GM19468 (cell line): ENCODE results near the gene NCOA4.
A peak's percentile ranks its signal among the peaks of the same experiment; 100 is the strongest.
"Not testable (repeated sequence)": the region's sequence is repeated elsewhere in the genome, so short reads cannot be mapped to it uniquely, and the experiment has no call there.

Experiments
- ATAC-seq: cut with Tn5 transposase; IDR thresholded peaks from one replicate; pipeline ENCODE4 v1.9.1; 2021; ENCODE audit warnings: mild to moderate bottlenecking, moderate library complexity, moderate number of reproducible peaks; ENCODE audit not compliant: unreplicated experiment; ENCODE audit errors: extremely low read depth

The NCOA4 gene

DNA sequence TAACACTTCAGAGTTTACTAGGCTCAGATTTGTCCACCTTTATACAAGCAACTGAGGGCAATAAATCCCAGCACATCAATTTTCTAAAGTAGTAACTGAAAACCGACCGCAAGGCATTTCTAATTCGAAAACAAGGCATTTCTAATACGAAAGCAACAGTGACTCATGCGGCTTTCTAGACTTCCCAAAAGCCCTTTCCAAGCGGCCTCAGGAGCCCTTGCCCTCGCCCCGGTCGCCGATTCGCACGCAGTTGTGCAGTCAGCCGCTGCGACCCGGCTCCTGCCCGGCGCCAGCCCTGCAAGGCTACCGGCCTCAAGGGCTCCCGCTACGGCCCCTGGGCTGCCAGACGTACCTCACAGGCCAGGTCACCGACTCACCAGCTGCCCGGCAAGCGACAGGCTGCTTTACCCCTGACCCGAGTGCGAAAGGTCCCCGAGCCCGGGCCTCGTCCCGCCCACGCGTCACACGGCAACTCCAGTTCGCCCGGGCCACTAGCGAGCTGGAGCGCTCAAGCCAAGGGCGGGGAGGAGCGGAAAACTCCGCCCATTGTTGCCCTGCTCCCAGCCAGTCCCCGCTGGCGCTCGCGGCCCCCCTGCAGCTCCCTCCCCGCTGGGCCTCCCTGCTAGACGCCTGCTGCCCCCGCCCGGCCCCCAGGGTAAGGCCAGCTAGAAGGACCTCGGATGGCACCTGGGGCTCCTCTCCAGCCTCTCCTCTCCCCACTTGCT lies 7.3 kb downstream of the NCOA4 start:
- ATAC-seq: peak; percentile 62

DNA sequence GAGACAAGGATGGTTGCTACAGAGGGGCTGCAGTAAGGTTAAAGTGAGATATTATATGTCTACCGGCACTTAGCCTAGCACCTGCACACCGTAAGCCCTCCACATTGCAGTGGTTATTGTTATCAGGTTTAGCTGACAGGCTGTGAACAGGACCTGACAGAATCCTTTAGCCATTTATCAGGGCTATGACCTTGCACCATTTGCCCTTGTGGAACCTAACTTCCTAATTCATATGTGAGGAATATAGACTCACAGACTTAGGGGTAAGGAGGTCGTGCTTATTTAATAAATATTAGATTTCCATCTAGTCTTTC lies 10.1 kb downstream of the NCOA4 start:
- ATAC-seq: no peak

DNA sequence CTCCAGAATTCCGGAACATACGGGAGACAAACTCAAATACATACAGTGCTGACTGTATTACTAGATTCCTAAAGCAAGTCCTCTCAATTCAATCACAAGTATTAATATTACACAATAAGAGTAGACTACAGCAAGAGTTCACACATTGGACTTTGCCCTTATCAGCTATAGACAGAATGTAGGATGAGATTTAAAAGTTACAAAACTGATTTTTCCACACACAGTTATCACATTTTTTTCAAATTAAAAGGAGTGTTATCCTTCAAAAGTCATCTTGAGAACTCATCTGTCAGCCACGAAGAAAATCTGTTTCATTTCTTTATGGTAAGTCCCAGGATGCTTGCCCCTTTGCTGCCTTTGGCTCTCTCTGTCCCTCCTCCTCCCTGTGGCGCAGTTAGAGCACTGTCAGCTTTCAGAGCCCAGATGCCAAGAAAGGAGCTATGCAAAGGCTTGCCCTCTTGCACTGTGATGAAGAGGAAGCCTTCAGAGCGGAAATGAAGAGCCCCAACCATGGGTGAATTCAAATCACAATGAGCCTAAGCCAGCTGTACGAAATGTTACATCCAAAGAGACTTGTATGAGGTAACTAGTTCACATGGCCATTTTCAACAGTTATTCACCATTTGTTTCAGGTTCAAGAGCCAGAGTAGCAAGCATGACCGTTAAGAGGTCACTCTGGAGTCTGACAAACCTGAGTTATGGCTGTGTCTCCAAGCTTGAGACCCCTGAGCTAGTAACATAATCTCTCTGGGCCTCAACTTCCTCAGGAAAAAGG lies 10.7 kb downstream of the NCOA4 start:
- no peak for ATAC-seq

DNA sequence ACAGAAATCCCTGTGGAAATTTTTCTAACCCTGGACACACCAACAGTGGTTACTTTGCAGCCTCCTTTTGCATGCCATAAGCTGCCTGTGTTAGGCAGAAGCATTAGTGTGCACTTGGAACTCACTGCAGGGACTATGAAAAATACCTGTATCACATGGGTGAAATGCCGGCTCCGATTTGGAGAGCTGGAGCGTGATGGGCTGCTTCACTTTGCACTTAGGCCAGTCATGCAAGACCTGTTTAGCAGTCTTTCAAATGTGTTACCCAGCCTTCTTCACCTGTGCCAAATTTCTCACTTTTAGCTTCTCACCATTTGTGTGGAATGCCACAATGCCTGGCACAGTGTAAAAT lies 11.3 kb downstream of the NCOA4 start:
- ATAC-seq: no peak

DNA sequence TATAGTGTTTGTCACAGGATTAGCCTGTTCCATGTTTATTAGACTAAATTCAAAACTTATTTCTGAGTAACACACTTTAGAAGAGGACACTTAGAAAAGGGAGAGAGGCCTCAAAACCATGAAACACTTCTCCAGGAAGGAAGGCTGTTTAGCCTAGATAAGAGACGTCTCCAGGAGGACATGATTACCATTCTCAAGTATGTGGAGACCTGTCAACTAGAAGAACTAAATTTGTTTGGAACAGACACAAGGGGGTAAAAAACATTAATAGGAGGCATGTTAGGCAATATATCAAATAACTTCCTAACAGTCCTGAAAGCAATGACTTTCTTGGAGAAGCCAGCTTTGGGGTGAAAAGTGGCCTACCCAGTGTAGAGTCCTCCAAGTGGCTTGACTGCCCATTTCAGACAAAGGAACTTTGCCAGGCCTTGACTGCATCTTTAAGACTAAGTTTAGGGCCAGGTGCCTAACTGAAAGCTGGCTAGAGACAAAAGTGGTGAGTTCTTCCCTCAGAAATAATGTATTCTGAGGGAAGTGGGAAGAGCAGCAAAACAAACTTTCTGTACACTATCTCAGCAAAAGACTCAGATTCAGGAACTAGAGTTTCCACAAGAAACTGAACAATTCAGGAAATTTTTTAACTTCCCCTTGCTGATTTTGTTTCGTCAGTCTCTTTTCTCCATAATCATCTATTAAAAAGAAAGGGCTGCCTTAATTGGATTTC lies 11.8 kb downstream of the NCOA4 start:
- ATAC-seq: no peak

DNA sequence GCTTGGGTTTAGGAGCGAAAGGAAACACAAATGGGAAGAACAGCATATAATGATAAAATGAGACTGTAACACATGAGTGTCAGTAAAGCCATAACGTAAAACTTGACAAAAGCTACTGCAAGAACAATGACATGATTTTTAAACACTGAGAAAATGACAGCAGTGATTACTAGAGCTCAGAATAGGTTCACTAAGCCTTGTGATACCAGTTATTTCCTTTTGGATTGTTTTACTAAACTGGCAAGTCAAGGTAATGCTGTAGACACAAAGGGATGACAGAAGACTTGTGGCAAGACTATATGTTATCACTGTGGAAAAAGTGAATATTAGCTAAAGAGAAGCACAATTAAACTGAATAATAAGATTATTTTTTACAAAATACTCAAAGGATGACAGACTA lies 12.7 kb downstream of the NCOA4 start:
- ATAC-seq: no peak

DNA sequence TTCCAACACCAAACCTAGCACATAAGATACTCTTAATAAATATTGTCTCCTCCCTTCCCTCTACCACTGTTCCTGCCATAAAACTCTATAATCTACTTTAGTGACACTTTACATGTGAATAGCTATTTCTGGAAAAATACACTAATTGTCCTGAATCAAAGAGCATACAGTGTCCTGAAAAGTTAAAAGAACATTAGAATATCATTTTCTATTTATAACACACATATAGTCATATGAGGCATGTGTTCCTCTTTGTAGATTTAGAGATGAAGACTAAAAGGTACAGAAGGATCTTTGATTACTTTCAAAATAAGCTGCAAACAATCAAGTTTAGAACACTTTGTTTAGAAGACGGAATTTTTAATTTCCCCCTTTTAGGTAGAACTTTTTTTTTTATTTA lies 13.6 kb downstream of the NCOA4 start:
- no peak for ATAC-seq

DNA sequence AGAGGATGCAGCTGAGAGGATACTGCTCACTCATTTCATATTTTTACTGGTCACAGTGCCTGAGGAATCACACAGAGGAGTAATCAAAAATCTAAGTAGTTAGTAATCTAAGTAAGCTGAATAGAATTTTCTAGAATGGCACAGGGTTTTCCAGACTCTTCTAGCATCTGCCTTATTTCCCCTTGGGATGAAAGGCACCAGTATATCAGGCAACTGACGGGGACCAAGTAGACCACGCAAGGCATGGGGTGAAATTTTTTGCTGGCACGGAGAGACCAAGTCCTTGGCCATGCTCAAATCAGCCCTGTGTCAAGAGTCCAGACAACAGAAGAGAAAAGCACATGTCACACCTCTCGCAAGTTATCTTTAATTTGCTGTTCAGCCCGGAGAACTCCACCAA lies 14.2 kb downstream of the NCOA4 start:
- ATAC-seq: no peak

DNA sequence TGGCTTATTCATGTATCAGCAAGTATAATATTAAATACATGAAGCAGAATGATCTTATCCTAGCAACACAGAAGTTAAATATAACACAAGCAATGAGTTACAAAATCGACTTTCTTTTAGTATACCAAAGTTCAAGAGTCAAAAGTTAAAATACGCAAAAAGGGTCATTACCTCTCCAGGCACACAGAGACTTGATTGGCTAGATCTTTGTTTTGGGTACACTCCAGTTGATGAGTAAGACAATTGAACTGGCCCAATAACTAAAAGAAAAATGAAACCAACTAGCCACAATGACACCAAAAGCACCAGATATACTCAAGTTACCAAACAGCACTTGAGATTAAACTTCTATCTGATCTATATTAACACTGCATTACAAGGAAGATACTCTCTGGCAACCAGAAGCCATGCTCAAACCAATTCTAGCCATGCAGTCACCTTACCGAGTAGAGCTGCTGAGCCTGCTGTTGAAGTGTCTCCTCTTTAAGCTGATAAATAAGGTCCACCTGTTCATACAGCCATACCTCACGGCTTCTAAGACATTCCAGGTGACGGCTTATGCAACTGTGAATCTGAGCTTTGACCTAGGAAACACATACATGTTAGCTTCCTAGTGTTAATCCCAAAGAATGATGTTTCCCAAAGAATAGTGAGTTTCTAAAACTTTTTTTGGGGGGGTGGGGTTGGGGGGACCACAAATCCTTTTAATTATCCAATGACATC lies 15.6 kb downstream of the NCOA4 start:
- ATAC-seq: no peak

DNA sequence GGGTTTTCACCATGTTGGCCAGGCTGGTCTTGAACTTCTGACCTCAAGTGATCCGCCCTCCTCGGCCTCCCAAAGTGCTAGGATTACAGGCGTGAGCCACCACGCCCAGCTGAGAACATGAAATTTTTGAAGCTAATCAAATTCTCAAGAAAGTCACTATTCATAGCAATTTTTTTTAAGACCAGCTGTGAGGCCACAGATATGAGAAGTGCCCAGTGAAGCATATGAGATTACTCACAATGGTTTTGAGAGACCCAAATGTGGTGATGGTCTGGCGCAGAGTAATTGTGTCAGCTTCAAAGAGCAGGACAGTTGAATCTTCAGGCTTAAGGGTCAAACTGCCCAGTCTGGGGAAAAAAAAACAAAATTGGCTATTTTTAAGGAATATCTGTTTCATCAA lies 16.2 kb downstream of the NCOA4 start:
- ATAC-seq: no peak

DNA sequence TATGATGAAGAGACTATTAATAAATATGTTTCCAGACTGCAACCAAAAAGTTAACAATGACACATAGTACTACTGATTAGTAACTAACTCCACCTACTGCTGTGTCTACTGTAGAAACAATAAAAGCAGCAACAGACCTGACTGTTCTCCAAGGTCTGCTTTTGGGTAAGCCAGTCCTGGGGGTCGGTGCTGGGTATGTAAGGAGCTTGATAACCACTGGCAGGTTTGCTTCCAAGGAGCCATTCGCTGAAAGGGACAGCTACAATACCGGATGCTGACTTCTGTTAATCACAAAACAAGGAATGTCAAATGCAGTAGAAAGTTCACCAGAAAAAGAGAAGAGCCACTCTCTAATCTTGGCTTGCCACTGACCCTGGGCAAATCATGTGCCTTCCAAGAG lies 17.7 kb downstream of the NCOA4 start:
- no peak for ATAC-seq

DNA sequence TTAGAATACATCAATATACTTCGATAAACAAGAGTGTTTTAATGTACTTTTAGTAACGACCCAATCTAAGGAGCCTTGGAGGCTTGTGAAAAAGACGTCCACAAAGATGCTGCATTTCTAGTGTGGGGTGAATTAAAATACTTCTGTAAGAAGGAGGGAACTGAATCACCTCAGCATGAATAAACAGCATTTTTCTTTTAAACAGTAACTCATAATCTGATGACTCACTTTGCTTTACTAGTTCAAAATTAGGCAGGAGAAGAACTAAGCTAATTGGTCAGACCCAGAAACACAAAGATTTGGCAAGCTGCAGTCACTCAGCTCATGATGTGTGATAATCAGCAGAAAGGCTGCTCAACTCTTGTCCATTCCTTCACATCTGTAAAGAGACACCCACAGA lies 24.2 kb downstream of the NCOA4 start:
- ATAC-seq: no peak

DNA sequence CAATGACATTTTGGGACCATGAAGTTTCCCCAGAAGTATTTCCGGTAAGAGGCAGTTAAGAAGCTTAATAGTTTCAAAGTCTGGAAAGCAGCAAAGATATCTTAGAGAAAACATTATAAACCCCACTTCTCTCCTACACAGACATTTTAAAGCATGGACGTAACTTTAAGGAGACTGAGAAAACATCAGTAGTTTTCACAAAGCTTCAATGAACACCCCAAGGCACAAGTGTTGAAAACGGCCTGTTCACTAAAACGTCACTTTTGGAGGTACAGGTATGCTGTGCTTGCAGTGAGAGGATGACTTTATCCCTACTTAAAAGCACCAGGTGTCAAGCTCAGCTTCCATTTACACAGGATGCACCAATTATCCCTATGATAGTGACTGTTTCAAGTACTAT lies 25.0 kb downstream of the NCOA4 start:
- ATAC-seq: no peak

DNA sequence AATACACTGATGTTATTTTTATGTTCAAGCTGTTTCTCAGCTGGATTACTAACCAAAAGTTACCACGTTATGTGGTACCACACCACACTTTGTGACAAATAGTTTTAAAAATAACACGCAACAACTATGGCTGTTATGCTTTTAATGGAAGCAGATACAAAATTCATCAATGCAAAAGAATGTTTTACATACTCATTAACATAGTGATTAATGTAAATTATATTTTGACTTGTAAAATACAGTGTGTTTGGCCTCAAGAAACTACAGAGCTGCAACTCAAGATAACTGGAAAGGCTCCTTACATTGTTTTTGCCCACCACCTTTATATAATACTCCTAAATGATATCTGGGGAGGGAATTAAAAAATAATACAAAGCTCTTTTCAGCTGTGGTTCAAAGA lies 25.5 kb downstream of the NCOA4 start:
- ATAC-seq: no peak

DNA sequence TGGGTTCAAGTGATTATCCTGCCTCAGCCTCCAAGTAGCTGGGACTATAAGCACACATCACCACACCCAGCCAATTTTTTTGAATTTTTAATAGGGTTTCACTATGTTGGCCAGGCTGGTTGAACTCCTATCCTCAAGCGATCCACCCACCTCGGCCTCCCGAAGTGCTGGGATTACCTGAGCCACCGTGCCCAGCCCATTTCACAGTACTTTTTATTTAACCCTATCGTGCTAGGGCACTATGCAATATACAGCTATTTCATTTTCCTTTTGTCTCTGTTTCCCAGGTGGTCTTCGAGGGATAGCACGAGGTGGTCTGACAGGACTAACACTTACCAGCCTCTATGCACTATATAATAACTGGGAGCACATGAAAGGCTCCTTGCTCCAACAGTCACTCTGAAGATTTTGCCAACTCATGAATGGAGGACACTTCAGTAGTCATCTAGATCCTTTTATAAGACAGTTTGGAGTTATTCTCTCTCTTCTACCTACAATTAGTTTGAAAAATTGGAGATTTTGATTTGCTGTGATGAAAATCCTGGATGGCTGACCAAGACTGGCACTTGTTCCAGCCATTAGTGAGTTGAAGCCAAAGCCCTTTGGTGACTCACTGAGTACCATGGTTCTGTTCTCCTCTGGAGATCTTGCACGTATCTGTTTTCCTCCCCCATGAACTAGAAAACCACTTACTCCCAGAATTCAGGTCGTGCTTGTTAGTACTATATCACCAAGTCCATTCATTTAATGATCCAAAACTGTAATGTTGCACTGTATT lies 27.3 kb downstream of the NCOA4 start:
- no peak for ATAC-seq

DNA sequence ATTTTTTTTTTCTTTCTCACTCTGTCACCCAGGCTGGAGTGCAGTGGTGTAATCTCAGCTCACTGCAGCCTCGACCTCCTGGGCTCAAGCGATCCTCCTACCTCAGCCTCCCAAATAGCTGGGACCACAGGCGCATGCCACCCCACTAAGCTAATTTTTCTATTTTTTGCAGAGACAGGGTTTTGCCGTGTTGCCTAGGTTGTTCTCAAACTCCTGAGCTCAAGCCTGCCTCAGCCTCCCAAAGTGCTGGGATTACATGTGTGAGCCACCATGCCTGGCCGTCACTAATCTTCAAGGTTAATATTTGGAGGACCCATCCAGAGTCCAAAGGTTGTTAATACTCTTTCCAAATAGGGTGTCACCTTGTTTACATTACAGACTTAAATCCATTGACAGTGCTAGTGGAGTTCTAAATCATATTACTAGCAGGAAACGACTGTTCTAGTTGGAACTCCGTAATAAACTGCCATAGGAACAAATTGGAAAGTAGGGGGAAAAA lies 28.2 kb downstream of the NCOA4 start:
- ATAC-seq: not testable (repeated sequence)

DNA sequence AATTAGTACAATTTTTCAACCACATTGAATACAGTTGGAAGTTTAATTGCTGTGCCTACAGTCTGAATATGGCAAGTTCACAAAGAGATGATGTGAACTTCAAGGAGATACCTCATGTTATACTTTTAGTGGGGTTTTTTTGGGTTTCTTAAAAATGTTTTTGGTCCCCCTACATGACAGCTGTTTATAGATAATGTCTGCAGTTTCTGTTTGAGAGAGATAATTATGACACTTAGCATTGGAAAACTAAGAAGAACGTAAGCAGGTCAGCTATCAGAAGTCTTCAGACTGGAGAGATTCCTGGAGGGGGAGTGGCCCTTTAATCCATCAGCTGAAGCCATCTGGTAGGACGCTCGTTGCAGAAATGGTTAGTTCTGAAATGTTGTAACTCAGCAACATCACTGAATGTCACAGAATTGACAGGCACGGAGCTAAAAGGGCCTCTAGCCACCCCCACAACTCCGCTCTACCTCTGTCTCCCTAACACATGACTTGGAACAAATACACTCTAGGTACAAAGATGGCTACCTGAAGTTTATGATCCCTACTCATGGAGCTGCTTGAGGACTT lies 29.2 kb downstream of the NCOA4 start:
- no peak for ATAC-seq

DNA sequence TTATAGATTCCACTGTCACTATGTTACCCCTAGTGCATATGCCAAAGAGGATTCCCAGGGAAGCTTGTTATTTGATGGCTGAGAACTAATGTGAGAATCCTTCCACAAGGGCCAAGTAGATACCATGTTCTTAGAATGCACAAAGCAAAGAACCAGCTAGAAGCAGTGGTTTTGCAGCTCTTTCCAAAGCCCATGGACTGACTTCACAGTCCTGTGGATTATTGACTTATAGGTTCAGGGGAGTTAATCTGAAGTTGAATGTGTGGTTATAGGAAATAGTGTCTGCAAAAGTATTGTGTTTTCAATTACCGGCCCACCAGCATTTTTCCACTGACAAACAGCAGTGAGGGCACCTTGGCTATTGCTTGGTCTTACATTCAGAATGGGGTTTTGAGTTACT lies 29.9 kb downstream of the NCOA4 start:
- no peak for ATAC-seq

DNA sequence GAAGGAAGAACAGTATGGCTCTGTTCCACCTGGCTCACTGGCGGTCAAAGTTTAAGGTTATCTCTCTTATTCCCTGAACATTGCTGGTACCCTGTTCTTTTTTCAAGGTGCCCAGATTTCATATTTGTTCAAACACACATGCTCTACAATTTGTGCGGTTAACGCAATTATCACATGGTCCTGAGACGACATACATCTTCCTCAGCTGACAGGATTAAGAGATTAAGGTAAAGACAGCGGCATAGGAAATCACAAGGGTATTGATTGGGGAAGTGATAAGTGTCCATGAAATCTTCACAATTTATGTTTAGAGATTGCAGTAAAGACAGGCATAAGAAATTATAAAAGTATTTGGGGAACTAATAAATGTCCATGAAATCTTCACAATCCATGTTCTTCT lies 30.5 kb downstream of the NCOA4 start:
- ATAC-seq: not testable (repeated sequence)
